H9 (cell line): ENCODE data around the gene BAZ2A. TPM values are rescaled to one million over a fixed set of nuclear protein-coding genes. Genes with fewer than 3 reads are reported as not detected.

Experiments
- DNase-seq: peaks from one replicate; pipeline ENCODE4 v3.0.0-alpha.2; 2017
- H2AFZ ChIP-seq: one replicate; pipeline ENCODE4 v1.6.1; 2013; ENCODE audit warnings: mild to moderate bottlenecking, low read length, control low read depth, moderate library complexity
- H2AK5ac ChIP-seq: 2 replicates; pipeline ENCODE4 v1.6.1; 2013; ENCODE audit warnings: low read length, control low read depth, mixed read lengths; ENCODE audit not compliant: insufficient read length
- H2BK120ac ChIP-seq: one replicate; pipeline ENCODE4 v1.6.1; 2013; ENCODE audit warnings: low read depth, mild to moderate bottlenecking, low read length, control low read depth, inconsistent platforms; ENCODE audit not compliant: poor library complexity, severe bottlenecking
- H2BK12ac ChIP-seq: 2 replicates; pipeline ENCODE4 v1.6.1; 2013; ENCODE audit warnings: low read length, control low read depth, mixed read lengths, low read depth; ENCODE audit not compliant: insufficient read length
- H2BK15ac ChIP-seq: 2 replicates; pipeline ENCODE4 v1.6.1; 2013; ENCODE audit warnings: low read depth, low read length, control low read depth
- H2BK20ac ChIP-seq: one replicate; pipeline ENCODE4 v1.6.1; 2013; ENCODE audit warnings: low read depth, mild to moderate bottlenecking, low read length, control low read depth, inconsistent platforms; ENCODE audit not compliant: poor library complexity, severe bottlenecking
- H2BK5ac ChIP-seq: 2 replicates; pipeline ENCODE4 v1.6.1; 2013; ENCODE audit warnings: low read length, control low read depth, mixed read lengths; ENCODE audit not compliant: insufficient read length
- H3K14ac ChIP-seq: 2 replicates; pipeline ENCODE4 v1.6.1; 2013; ENCODE audit warnings: low read length, control low read depth; ENCODE audit not compliant: insufficient read depth
- H3K18ac ChIP-seq: 2 replicates; pipeline ENCODE4 v1.6.1; 2013; ENCODE audit warnings: low read depth, mild to moderate bottlenecking, mixed read lengths, low read length, control low read depth; ENCODE audit not compliant: insufficient read length
- H3K23ac ChIP-seq: 2 replicates; pipeline ENCODE4 v1.6.1; 2013; ENCODE audit warnings: low read length, control low read depth, mixed read lengths, low read depth; ENCODE audit not compliant: insufficient read length
- H3K23me2 ChIP-seq: 2 replicates; pipeline ENCODE4 v1.6.1; 2013; ENCODE audit warnings: low read depth, mild to moderate bottlenecking, mixed read lengths, low read length, control low read depth; ENCODE audit not compliant: insufficient read length, poor library complexity, severe bottlenecking
- H3K27ac ChIP-seq: 2 replicates; pipeline ENCODE4 v1.5.1; 2013; ENCODE audit warnings: low read length, control low read depth, mixed read lengths, low read depth; ENCODE audit not compliant: insufficient read length
- H3K27me3 ChIP-seq: 2 replicates; pipeline ENCODE4 v1.6.1; 2013; ENCODE audit warnings: low read length, control low read depth, inconsistent platforms; ENCODE audit not compliant: insufficient read depth
- H3K4ac ChIP-seq: 2 replicates; pipeline ENCODE4 v1.6.1; 2013; ENCODE audit warnings: low read depth, mild to moderate bottlenecking, control low read depth, inconsistent platforms, low read length, moderate library complexity
- H3K4me1 ChIP-seq: 2 replicates; pipeline ENCODE4 v1.6.1; 2013; ENCODE audit warnings: low read length, control low read depth, inconsistent platforms; ENCODE audit not compliant: insufficient read depth
- H3K4me2 ChIP-seq: 2 replicates; pipeline ENCODE4 v1.6.1; 2013; ENCODE audit warnings: low read length, control low read depth, mixed read lengths; ENCODE audit not compliant: insufficient read length, insufficient read depth
- H3K56ac ChIP-seq: 2 replicates; pipeline ENCODE4 v1.6.1; 2013; ENCODE audit warnings: low read depth, mild to moderate bottlenecking, mixed read lengths, low read length, control low read depth; ENCODE audit not compliant: insufficient read length
- H3K79me1 ChIP-seq: 2 replicates; pipeline ENCODE4 v1.6.1; 2013; ENCODE audit warnings: low read depth, mild to moderate bottlenecking, moderate library complexity, low read length, control low read depth, inconsistent platforms; ENCODE audit not compliant: insufficient read depth, poor library complexity, severe bottlenecking
- H3K79me2 ChIP-seq: 2 replicates; pipeline ENCODE4 v1.6.1; 2013; ENCODE audit warnings: low read length, control low read depth, inconsistent platforms; ENCODE audit not compliant: insufficient read depth
- H3K9ac ChIP-seq: 2 replicates; pipeline ENCODE4 v1.6.1; 2013; ENCODE audit warnings: low read length, control low read depth, mixed read lengths; ENCODE audit not compliant: insufficient read length; ENCODE audit errors: extremely low read depth
- H3K9me3 ChIP-seq: one replicate; pipeline ENCODE4 v1.6.1; 2013; ENCODE audit warnings: low read depth, low read length, inconsistent platforms; ENCODE audit not compliant: control insufficient read depth
- H3T11ph ChIP-seq: one replicate; pipeline ENCODE4 v1.6.1; 2013; ENCODE audit warnings: mild to moderate bottlenecking, low read length, control low read depth, inconsistent platforms
- H4K20me1 ChIP-seq: one replicate; pipeline ENCODE4 v1.6.1; 2013; ENCODE audit not compliant: control insufficient read depth, insufficient read length, insufficient read depth
- H4K5ac ChIP-seq: 2 replicates; pipeline ENCODE4 v1.6.1; 2013; ENCODE audit warnings: low read depth, mild to moderate bottlenecking, mixed read lengths, low read length, control low read depth; ENCODE audit not compliant: insufficient read length
- H4K8ac ChIP-seq: replicated peaks from 2 replicates; pipeline ENCODE4 v1.6.1; 2013; ENCODE audit warnings: low read length, control low read depth, mixed read lengths, low read depth; ENCODE audit not compliant: insufficient read length
- H4K91ac ChIP-seq: 2 replicates; pipeline ENCODE4 v1.6.1; 2013; ENCODE audit warnings: low read depth, mild to moderate bottlenecking, moderate library complexity, mixed read lengths, low read length, control low read depth; ENCODE audit not compliant: insufficient read length
- H3K27ac Mint-ChIP-seq, 3 experiments: 2 replicates in 2 of 3; 3 replicates in 1 of 3; pipeline ENCODE4 v1.8.0; 2020 to 2021; ENCODE audit warnings: mixed read lengths in 3 of 3, mild to moderate bottlenecking in 1 of 3, moderate library complexity in 1 of 3
- H3K27me3 Mint-ChIP-seq: 2 replicates; pipeline ENCODE4 v1.8.0; 2021; ENCODE audit warnings: low read depth, mild to moderate bottlenecking, moderate library complexity, mixed read lengths
- H3K36me3 Mint-ChIP-seq, 3 experiments: 2 replicates in 2 of 3; 3 replicates in 1 of 3; pipeline ENCODE4 v1.8.0; 2020 to 2021; ENCODE audit warnings: low read depth in 3 of 3, mixed read lengths in 3 of 3; ENCODE audit not compliant: insufficient read depth in 1 of 3
- H3K4me1 Mint-ChIP-seq, 2 experiments: 2 replicates each; pipeline ENCODE4 v1.8.0; 2020; ENCODE audit warnings: mixed read lengths in 2 of 2
- H3K4me3 Mint-ChIP-seq, 2 experiments: 2 replicates in 1 of 2; 3 replicates in 1 of 2; pipeline ENCODE4 v1.8.0; 2020 to 2021; ENCODE audit warnings: mild to moderate bottlenecking in 2 of 2, mixed read lengths in 2 of 2, moderate library complexity in 1 of 2
- H3K9me3 Mint-ChIP-seq, 2 experiments: 2 replicates in 1 of 2; 3 replicates in 1 of 2; pipeline ENCODE4 v1.8.0; 2020; ENCODE audit warnings: mild to moderate bottlenecking in 2 of 2, mixed read lengths in 2 of 2, moderate library complexity in 1 of 2
- total RNA-seq: library from RNA; stranded (reverse); gene quantifications from 2 replicates; pipeline ENCODE4 v1.2.1, GENCODE V29; 2021
- TF ChIP-seq, protein P1 (sequence below): fragments of 200-600 bp; sonication (generic); conservative IDR thresholded peaks from 3 replicates; pipeline ENCODE4 v1.8.0; 2021; ENCODE audit warnings: antibody characterized with exemption, mild to moderate bottlenecking

Gene BAZ2A
- total RNA-seq, 1 experiment from 2014 or later, result 108 TPM

- Histone ChIP-seq H3K9me3 (no peaks in the 10 kb centered on the region), H2BK120ac (no peak overlapping the region), H3K56ac (no peak overlapping the region), H3T11ph (no peak overlapping the region), H3K4me1 (no peaks in the 10 kb centered on the region), H2AK5ac (no peak overlapping the region), H3K79me2 (peaks cover 5% of the 10 kb centered on the region; the same call in 1 of the 2 replicates), H2BK12ac (no peak overlapping the region), H2BK20ac (no peak overlapping the region), H4K91ac (no peak overlapping the region), H3K4ac (no peak overlapping the region), H2BK5ac (no peak overlapping the region), H4K5ac (no peak overlapping the region), H3K9ac (no peak overlapping the region), H3K27ac (no peak overlapping the region), H4K20me1 (no peaks in the 10 kb centered on the region), H3K4me2 (no peak overlapping the region), H3K23me2 (no peaks in the 10 kb centered on the region), H3K79me1 (peaks cover 8% of the 10 kb centered on the region), H3K23ac (no peak overlapping the region), H2BK15ac (no peak overlapping the region), H3K27me3 (no peaks in the 10 kb centered on the region), H4K8ac (no peak overlapping the region), H3K14ac (no peak overlapping the region), H2AFZ (no peak overlapping the region), H3K18ac (no peak overlapping the region)
- TF ChIP-seq, protein P1, sequence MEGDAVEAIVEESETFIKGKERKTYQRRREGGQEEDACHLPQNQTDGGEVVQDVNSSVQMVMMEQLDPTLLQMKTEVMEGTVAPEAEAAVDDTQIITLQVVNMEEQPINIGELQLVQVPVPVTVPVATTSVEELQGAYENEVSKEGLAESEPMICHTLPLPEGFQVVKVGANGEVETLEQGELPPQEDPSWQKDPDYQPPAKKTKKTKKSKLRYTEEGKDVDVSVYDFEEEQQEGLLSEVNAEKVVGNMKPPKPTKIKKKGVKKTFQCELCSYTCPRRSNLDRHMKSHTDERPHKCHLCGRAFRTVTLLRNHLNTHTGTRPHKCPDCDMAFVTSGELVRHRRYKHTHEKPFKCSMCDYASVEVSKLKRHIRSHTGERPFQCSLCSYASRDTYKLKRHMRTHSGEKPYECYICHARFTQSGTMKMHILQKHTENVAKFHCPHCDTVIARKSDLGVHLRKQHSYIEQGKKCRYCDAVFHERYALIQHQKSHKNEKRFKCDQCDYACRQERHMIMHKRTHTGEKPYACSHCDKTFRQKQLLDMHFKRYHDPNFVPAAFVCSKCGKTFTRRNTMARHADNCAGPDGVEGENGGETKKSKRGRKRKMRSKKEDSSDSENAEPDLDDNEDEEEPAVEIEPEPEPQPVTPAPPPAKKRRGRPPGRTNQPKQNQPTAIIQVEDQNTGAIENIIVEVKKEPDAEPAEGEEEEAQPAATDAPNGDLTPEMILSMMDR, result no peak
- Mint-ChIP-seq H3K4me1 (no peaks in the 10 kb centered on the region), H3K4me3 (no peak overlapping the region), H3K27ac (peak overlapping the region in 1 of 3 experiments; percentile 77; a peak in 2 of 7 replicates), H3K9me3 (no peaks in the 10 kb centered on the region), H3K36me3 (peaks cover 29 to 78% (median 70%) of the 10 kb centered on the region in 3 experiments; a peak in 6 of 7 replicates), H3K27me3 (no peaks in the 10 kb centered on the region)
- no peak for DNase-seq
Observed at GRCh38 chr12:56616925-56617324, 13.2 kb downstream of the BAZ2A start.
